ENCODE data around the gene LGMN. TPM values are rescaled to one million over a fixed set of nuclear protein-coding genes. Genes with fewer than 3 reads are reported as not detected.

The LGMN gene
- total and polyA plus RNA-seq, 2 of the 8 experiments (the other 6 are each of a cell fraction or from before 2014, with no cell fraction given): 57.4 to 83.4 TPM

DNA sequence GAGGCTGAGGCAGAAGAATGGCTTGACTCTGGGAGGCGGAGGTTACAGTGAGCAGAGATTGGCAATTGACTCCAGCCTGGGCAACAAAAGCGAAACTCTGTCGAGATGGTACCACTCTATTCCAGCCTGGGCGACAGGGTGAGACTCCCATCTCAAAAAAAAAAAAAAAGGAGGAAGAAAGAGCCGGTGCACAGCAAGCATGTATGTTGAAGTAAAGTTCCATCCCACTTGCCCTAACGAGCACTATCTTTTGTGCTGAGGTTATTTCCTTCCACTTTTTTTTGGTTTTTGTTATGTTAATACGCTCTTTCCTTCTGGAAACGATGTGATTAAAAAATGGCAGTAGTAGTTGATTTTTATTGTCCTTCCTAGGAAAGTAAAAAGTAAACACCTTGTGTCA lies 26.1 kb upstream of the LGMN start:
- Histone ChIP-seq H3K4ac (replicated peaks; ENCODE audit: insufficient read length, low read depth, low read length) (no peak overlapping the region), H4K5ac (ENCODE audit: insufficient read length, low read depth, low read length) (no peak overlapping the region), H3K18ac (ENCODE audit: extremely low read depth, low read length) (no peak overlapping the region), H3K27ac (ENCODE audit: low read depth, low read length) (no peak overlapping the region), H3K79me2 (ENCODE audit: control insufficient read depth in 1 of 2, insufficient read depth in 2 of 2, low read length in 2 of 2) (no peaks in the 10 kb centered on the region), H3K79me1 (ENCODE audit: low read depth, low read length) (no peaks in the 10 kb centered on the region), H3K9me3 (ENCODE audit: insufficient read depth in 2 of 2, low read depth in 1 of 2, low read length in 1 of 2) (no peaks in the 10 kb centered on the region), H3K4me3 (ENCODE audit: extremely low read depth in 1 of 4, insufficient read depth in 2 of 4, low read depth in 3 of 4, low read length in 4 of 4) (no peak overlapping the region), H3K23me2 (ENCODE audit: low read depth, low read length) (no peaks in the 10 kb centered on the region), H3K4me2 (ENCODE audit: insufficient read depth in 1 of 2, low read depth in 2 of 2, low read length in 2 of 2) (no peak overlapping the region), H2BK120ac (replicated peaks; ENCODE audit: low read depth, low read length) (no peak overlapping the region), H2AK5ac (ENCODE audit: low read depth, low read length) (no peak overlapping the region), H3K36me3 (ENCODE audit: control insufficient read depth in 2 of 4, insufficient read depth in 4 of 4, low read length in 3 of 4) (no peaks in the 10 kb centered on the region), H4K8ac (ENCODE audit: extremely low read depth, insufficient read depth, low read length) (no peak overlapping the region), H3K9ac (replicated peaks in 1 of 4; ENCODE audit: extremely low read depth in 1 of 4, low read depth in 3 of 4, low read length in 3 of 4) (no peak overlapping the region), H2BK12ac (ENCODE audit: low read depth, low read length) (no peak overlapping the region), H3K23ac (ENCODE audit: insufficient read length) (no peak overlapping the region), H4K20me1 (replicated peaks in 1 of 2; ENCODE audit: control insufficient read depth in 1 of 2, insufficient read depth in 2 of 2, low read length in 2 of 2) (no peaks in the 10 kb centered on the region), H3K14ac (ENCODE audit: insufficient read length) (no peak overlapping the region), H3K56ac (replicated peaks; ENCODE audit: insufficient read length, low read depth, low read length) (no peak overlapping the region), H2BK20ac (ENCODE audit: low read length) (no peak overlapping the region), H2AFZ (ENCODE audit: low read length) (no peak overlapping the region), H3K27me3 (replicated peaks in 1 of 4; ENCODE audit: control insufficient read depth in 3 of 4, extremely low read depth in 1 of 4, insufficient read depth in 3 of 4, low read length in 3 of 4) (no peaks in the 10 kb centered on the region), H3K4me1 (replicated peaks in 1 of 4; ENCODE audit: control insufficient read depth in 3 of 4, insufficient read depth in 4 of 4, low read length in 3 of 4) (no peaks in the 10 kb centered on the region), H2BK15ac (ENCODE audit: low read length) (no peak overlapping the region), H2BK5ac (ENCODE audit: low read depth, low read length) (no peak overlapping the region), H4K91ac (replicated peaks; ENCODE audit: insufficient read length, low read length) (no peak overlapping the region)
- 83% methylated on average over 8 of the region's 8 CpGs; no CpG with 5 or more reads in 1 of the 2 experiments for WGBS, 2 experiments (ENCODE audit: extremely low coverage in 1 of 2, insufficient coverage in 1 of 2, insufficient read length in 1 of 2, insufficient replicate concordance in 2 of 2, low coverage in 1 of 2, low lambda C conversion rate in 2 of 2, missing lambda C conversion rate in 1 of 2)
- ChIA-PET POLR2A (ENCODE audit: partially characterized antibody) (no interaction called here), CTCF (ENCODE audit: partially characterized antibody) (no interaction called here)
- no peak for FAIRE-seq
- no peak for DNase-seq (ENCODE audit: low read depth in 1 of 2, low spot score in 2 of 2)
- TF ChIP-seq RXRA (IDR thresholded peaks at IDR 0.05; ENCODE audit: insufficient read depth, low read depth, low read length): no peak
- no peak for TF ChIP-seq NRF1 (IDR thresholded peaks at IDR 0.05; ENCODE audit: low read depth, low read length)
- no peak for TF ChIP-seq ASH2L (IDR thresholded peaks at IDR 0.05; ENCODE audit: low read length)
- no peak for TF ChIP-seq USF2 (IDR thresholded peaks at IDR 0.05; ENCODE audit: low read length)
- TF ChIP-seq HDAC6 (IDR thresholded peaks at IDR 0.05; ENCODE audit: low read depth, low read length): no peak
- TF ChIP-seq, protein P1, sequence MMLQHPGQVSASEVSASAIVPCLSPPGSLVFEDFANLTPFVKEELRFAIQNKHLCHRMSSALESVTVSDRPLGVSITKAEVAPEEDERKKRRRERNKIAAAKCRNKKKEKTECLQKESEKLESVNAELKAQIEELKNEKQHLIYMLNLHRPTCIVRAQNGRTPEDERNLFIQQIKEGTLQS (IDR thresholded peaks at IDR 0.05; ENCODE audit: insufficient read depth, low read depth, low read length): no peak

Measured in H1 (cell line).